ENCODE data around the gene MPZ. TPM values are rescaled to one million over a fixed set of nuclear protein-coding genes. Genes with fewer than 3 reads are reported as not detected.

MPZ gene
- total RNA-seq, 3 donors from 2014 or later: 2.1 to 12.2 (median 3.2) TPM

- intact Hi-C loops (cut with DNase I, micrococcal nuclease): no loop called here
- peak overlapping the region; percentile 44 for H3K4me3 ChIP-seq
- peak; percentile 28 for TF ChIP-seq CTCF (IDR thresholded peaks at IDR 0.05)
- H3K4me1 ChIP-seq (ENCODE audit: low read depth): peaks cover 9% of the 10 kb centered on the region
- H3K9me3 ChIP-seq: no peaks in the 10 kb centered on the region
- DNase-seq (peak; percentile 87 to 93 (median 92)), ATAC-seq (peak; percentile 99)
- no peaks in the 10 kb centered on the region for H3K36me3 ChIP-seq (ENCODE audit: low read depth)
These were observed 3.8 kb downstream of the MPZ start for GRCh38 chr1:161305867-161306519.

GRCh38 chr1:161304927-161305866 is 4.6 kb downstream of the MPZ start:
- Histone ChIP-seq H3K4me3 (peak overlapping the region; percentile 44), H3K36me3 (ENCODE audit: low read depth) (no peaks in the 10 kb centered on the region), H3K9me3 (no peaks in the 10 kb centered on the region), H3K4me1 (ENCODE audit: low read depth) (peaks cover 9% of the 10 kb centered on the region)
- ATAC-seq (peak; percentile 25), DNase-seq (peak in 2 of 3 donors; percentile 38 to 48)
- no peak for TF ChIP-seq CTCF (IDR thresholded peaks at IDR 0.05)
- intact Hi-C loops (cut with DNase I, micrococcal nuclease): no loop called here

GRCh38 chr1:161300478-161300877 is 9.3 kb downstream of the MPZ start:
- Histone ChIP-seq H3K4me1 (ENCODE audit: low read depth) (peaks cover 8% of the 10 kb centered on the region), H3K36me3 (ENCODE audit: low read depth) (no peaks in the 10 kb centered on the region), H3K4me3 (no peak overlapping the region), H3K9me3 (no peaks in the 10 kb centered on the region)
- TF ChIP-seq CTCF (IDR thresholded peaks at IDR 0.05): no peak
- DNase-seq: no peak
- ATAC-seq: no peak
- intact Hi-C loops (cut with DNase I, micrococcal nuclease): no loop called here

GRCh38 chr1:161299347-161299746 is 10.4 kb downstream of the MPZ start:
- H3K4me1 ChIP-seq (ENCODE audit: low read depth): no peaks in the 10 kb centered on the region
- no peak for TF ChIP-seq CTCF (IDR thresholded peaks at IDR 0.05)
- no peaks in the 10 kb centered on the region for H3K36me3 ChIP-seq (ENCODE audit: low read depth)
- DNase-seq: no peak
- intact Hi-C loops (cut with DNase I, micrococcal nuclease): no loop called here
- no peak for ATAC-seq
- H3K9me3 ChIP-seq: no peaks in the 10 kb centered on the region
- no peak overlapping the region for H3K4me3 ChIP-seq

- Histone ChIP-seq H3K4me3 (no peak overlapping the region), H3K4me1 (ENCODE audit: low read depth) (no peaks in the 10 kb centered on the region), H3K9me3 (no peaks in the 10 kb centered on the region), H3K36me3 (ENCODE audit: low read depth) (no peaks in the 10 kb centered on the region)
- intact Hi-C loops (cut with DNase I, micrococcal nuclease): no loop called here
- ATAC-seq (no peak), DNase-seq (no peak)
- TF ChIP-seq CTCF (IDR thresholded peaks at IDR 0.05): no peak
These were observed 11.7 kb downstream of the MPZ start for GRCh38 chr1:161298116-161298515.
